Measurements from ENCODE around the gene FAM83F. TPM values are rescaled to one million over a fixed set of nuclear protein-coding genes. Genes with fewer than 3 reads are reported as not detected.

FAM83F gene
- total RNA-seq, 1 experiment from 2014 or later = 8.1 TPM

DNA sequence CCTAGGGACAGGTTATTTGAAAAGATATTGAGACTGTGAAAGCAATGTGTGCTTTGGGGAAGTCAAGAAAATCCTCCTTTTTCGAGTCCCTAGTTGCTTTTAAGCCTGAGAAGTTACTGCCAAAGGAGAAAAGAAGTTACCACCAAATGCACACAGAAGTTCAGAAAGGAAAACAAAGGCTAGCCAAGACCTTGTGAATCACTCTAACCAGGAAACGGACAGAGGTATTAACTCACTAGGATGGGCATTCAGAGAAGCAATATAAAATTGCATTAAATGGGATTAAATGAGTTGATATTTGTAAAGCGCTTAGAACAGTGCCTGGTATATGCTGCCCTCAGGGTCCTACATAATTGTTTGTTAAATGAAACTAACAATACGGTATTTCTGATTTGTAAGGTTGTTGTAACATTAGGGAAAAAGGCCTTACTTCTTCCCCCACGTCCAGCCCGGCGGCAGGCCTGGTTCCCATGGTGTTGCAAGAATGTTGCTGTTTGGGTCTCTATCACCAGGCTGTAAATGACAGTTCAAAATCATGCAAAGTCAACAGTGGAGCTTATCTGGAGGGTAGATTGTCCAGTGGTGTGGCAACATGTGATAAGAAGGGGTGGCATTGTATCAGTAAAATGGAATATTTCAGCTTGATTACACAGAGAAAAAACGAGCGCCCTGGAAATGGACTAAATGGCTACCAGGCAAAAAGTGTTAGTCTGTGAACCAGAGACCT is 27.5 kb upstream of the FAM83F start:
- no TSS peak for BruUV-seq (replicated peaks)
- H3F3A ChIP-seq (ENCODE audit: insufficient read depth, low read depth) = no peaks in the 10 kb centered on the region
- H3K4me3 ChIP-seq = no peak overlapping the region

DNA sequence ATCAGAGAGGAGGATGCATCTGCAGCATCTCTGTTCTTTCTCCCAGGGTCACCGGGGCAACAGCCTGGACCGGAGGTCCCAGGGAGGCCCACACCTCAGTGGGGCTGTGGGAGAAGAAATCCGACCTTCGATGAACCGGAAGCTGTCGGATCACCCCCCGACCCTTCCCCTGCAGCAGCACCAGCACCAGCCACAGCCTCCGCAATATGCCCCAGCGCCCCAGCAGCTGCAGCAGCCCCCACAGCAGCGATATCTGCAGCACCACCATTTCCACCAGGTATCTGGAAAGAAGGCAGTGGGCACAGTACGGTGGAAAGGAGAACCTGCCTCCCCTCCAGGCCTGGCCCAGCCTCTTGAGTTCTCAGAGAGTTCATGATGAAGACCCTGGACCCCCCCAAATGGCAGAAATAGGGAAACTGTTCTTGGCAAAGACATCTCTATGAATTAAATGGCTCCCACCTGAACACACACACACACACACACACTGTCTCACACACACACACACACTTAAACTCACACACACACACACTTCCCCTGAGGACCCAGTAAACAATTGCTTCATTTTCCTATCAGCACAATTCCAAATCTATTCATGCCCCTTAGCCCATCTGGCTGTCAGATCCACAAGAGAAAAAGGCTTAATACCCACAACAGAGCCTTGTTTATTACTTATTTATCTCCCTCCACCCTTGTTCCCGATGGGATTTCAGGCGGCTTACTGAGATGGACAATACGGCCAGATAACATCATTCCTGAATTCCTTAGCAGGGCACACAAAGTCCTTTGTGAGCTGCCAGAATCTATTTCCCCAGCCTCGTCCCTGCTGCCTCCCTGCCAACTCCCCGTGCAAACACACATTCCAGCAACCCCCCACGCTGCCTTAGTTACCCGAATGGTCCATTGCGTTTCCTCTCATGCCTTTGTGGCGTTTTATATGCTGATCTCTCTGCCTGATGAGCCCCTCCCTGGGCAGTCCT is 26.5 kb upstream of the FAM83F start:
- DNase-seq = no peak
- Histone ChIP-seq H3K27me3 (ENCODE audit: insufficient read depth, low read depth) (peaks cover 89% of the 10 kb centered on the region), H3K4me1 (replicated peaks; ENCODE audit: insufficient read depth) (no peaks in the 10 kb centered on the region), H2AFZ (no peak overlapping the region), H3K79me2 (ENCODE audit: low read depth) (no peaks in the 10 kb centered on the region), H3K4me2 (no peak overlapping the region), H3K9me3 (ENCODE audit: insufficient read depth, low read depth) (no peaks in the 10 kb centered on the region), H3K36me3 (ENCODE audit: low read depth) (no peaks in the 10 kb centered on the region), H3K4me3 (no peak overlapping the region), H3F3A (ENCODE audit: insufficient read depth, low read depth) (no peaks in the 10 kb centered on the region), H4K20me1 (ENCODE audit: insufficient read depth) (no peaks in the 10 kb centered on the region), H3K27ac (no peak overlapping the region), H3K9me2 (ENCODE audit: insufficient read depth) (no peaks in the 10 kb centered on the region)
- intact Hi-C loops (cut with micrococcal nuclease; ENCODE audit: unreplicated experiment) = no loop called here
- ChIA-PET POLR2A (ENCODE audit: unreplicated experiment) (no interaction called here), CTCF (no interaction called here)
- no peak for TF ChIP-seq EZH2 (IDR thresholded peaks at IDR 0.05; ENCODE audit: low read depth)
- TF ChIP-seq, protein P1, sequence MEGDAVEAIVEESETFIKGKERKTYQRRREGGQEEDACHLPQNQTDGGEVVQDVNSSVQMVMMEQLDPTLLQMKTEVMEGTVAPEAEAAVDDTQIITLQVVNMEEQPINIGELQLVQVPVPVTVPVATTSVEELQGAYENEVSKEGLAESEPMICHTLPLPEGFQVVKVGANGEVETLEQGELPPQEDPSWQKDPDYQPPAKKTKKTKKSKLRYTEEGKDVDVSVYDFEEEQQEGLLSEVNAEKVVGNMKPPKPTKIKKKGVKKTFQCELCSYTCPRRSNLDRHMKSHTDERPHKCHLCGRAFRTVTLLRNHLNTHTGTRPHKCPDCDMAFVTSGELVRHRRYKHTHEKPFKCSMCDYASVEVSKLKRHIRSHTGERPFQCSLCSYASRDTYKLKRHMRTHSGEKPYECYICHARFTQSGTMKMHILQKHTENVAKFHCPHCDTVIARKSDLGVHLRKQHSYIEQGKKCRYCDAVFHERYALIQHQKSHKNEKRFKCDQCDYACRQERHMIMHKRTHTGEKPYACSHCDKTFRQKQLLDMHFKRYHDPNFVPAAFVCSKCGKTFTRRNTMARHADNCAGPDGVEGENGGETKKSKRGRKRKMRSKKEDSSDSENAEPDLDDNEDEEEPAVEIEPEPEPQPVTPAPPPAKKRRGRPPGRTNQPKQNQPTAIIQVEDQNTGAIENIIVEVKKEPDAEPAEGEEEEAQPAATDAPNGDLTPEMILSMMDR (conservative IDR thresholded peaks at IDR 0.05) = no peak
- no TSS peak for BruUV-seq (replicated peaks)

More for the DNA sequence above, 27.5 kb upstream of the FAM83F start:
- Histone ChIP-seq H3K4me1 (replicated peaks; ENCODE audit: insufficient read depth) (no peaks in the 10 kb centered on the region), H3K79me2 (ENCODE audit: low read depth) (no peaks in the 10 kb centered on the region), H4K20me1 (ENCODE audit: insufficient read depth) (no peaks in the 10 kb centered on the region), H3K27me3 (ENCODE audit: insufficient read depth, low read depth) (peaks cover 78% of the 10 kb centered on the region), H3K4me2 (no peak overlapping the region), H2AFZ (no peak overlapping the region), H3K27ac (no peak overlapping the region), H3K36me3 (ENCODE audit: low read depth) (no peaks in the 10 kb centered on the region), H3K9me3 (ENCODE audit: insufficient read depth, low read depth) (no peaks in the 10 kb centered on the region), H3K9me2 (ENCODE audit: insufficient read depth) (no peaks in the 10 kb centered on the region)
- intact Hi-C loops (cut with micrococcal nuclease; ENCODE audit: unreplicated experiment) = no loop called here
- TF ChIP-seq, protein P1 (conservative IDR thresholded peaks at IDR 0.05) = no peak
- TF ChIP-seq EZH2 (IDR thresholded peaks at IDR 0.05; ENCODE audit: low read depth) = no peak
- POLR2A ChIA-PET (ENCODE audit: unreplicated experiment) = interaction anchor here (0.5 kb wide), 1 partner anchor 22 kb away, joined by 4 read pairs; no protein-coding TSS in a partner anchor
- CTCF ChIA-PET = no interaction called here
- no peak for DNase-seq

DNA sequence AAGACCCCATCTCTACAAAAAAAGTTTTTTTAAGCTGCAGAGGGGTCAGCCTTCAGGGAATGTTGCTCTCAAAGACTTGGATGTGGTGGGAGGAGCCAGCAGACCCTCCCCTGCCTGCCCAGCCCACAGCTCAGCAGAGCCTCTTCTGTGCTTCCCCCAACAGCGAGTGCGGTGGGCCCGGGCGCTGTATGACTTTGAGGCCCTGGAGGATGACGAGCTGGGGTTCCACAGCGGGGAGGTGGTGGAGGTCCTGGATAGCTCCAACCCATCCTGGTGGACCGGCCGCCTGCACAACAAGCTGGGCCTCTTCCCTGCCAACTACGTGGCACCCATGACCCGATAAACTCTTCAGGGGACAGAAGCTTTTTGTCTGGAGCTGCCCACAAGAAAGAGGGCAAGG is 24.0 kb upstream of the FAM83F start:
- H3K9me3 ChIP-seq (ENCODE audit: insufficient read depth, low read depth) = no peaks in the 10 kb centered on the region
- H2AFZ ChIP-seq = no peak overlapping the region
- no peaks in the 10 kb centered on the region for H3K9me2 ChIP-seq (ENCODE audit: insufficient read depth)
- H3F3A ChIP-seq (ENCODE audit: insufficient read depth, low read depth) = no peaks in the 10 kb centered on the region
- H3K79me2 ChIP-seq (ENCODE audit: low read depth) = no peaks in the 10 kb centered on the region
- no peaks in the 10 kb centered on the region for H4K20me1 ChIP-seq (ENCODE audit: insufficient read depth)
- H3K36me3 ChIP-seq (ENCODE audit: low read depth) = no peaks in the 10 kb centered on the region
- H3K4me1 ChIP-seq (replicated peaks; ENCODE audit: insufficient read depth) = no peaks in the 10 kb centered on the region
- peaks cover 97% of the 10 kb centered on the region for H3K27me3 ChIP-seq (ENCODE audit: insufficient read depth, low read depth)
- H3K4me2 ChIP-seq = no peak overlapping the region
- no peak for TF ChIP-seq EZH2 (IDR thresholded peaks at IDR 0.05; ENCODE audit: low read depth)
- TF ChIP-seq, protein P1 (conservative IDR thresholded peaks at IDR 0.05) = no peak
- no peak overlapping the region for H3K4me3 ChIP-seq
- no peak overlapping the region for H3K27ac ChIP-seq
- ChIA-PET POLR2A (ENCODE audit: unreplicated experiment) (no interaction called here), CTCF (no interaction called here)
- BruUV-seq (replicated peaks) = no TSS peak
- intact Hi-C loops (cut with micrococcal nuclease; ENCODE audit: unreplicated experiment) = no loop called here
- no peak for DNase-seq
